Stimulated activated CD8-positive, alpha-beta memory T cell treated with anti-CD3 and anti-CD28 coated beads, Interleukin-4, amount 100 ng/mL, for 4 hours (primary cell): ENCODE results near the gene PLTP.

Source experiments
- DNase-seq, 2 donors: peaks; one replicate each; pipeline ENCODE4 v3.0.0-alpha.2; 2020; ENCODE audit warnings: low read depth in 2 of 2, low spot score in 1 of 2

The PLTP gene

DNA sequence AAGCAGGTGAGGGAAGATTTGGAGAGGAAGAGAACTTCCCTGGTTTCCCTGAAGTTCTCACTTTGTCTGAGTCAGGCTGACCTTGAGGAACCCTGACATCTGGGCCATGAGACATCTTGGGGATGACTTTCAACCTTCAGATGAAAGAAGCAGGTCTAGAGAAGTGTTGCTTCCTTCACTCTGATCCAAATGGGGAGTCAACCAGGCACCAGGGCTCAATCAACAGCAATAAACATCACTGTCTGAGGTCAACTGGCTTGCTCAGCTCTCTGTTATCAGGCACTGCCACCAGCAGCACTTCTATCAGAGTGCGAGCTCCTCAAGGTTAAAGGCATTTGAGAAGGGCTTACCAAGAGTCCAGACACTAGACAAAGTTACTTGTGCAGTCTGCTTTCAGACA is 61.0 kb downstream of the PLTP start:
- no peak for DNase-seq

DNA sequence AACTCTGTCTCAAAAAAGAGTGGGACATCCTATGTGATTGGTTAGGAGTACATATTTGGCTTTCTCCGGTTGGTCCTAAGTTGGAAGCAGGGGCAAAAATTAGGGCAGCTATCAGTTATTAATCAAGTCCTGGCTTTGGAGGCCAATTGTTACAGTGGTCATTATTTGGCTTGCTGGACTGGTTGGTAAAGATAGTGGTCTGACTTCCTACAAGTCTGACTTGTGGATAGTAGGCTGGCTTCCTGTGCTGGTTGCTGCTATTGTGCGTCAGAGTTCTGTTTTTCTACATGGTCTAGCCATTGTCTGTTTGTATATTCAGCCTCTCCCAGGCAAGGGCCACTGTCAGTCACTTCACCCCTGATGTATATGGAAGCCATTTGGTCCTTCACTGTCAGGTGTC is 61.7 kb downstream of the PLTP start:
- DNase-seq, result no peak

DNA sequence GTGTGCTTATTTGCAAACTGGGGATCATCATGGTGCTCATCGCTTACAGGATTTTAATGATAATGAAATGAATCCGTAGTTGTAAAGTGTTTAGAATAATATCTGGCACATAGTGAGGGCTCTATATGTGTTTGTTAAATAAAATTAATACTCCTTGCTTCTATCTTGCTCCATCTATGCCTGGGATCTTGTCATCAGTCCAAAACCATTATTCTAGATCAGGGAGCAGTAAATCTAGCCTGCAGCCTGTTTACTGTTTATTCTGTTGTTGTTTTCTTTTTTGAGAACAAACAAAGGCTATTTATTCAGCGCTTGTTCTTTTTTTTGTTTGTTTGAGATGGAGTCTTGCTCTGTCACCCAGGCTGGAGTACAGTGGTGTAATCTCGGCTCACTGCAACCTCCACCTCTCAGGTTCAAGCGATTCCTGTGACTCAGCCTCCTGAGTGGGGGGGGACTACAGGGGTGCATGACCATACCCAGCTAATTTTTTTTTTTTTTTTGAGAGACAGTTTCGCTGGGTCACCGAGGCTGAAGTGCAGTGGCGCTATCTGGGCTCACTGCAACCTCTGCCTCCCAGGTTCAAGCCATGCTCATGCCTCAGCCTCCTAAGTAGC is 62.9 kb downstream of the PLTP start:
- no peak for DNase-seq
